GM12878 (cell line): ENCODE measurements around the gene TK1. TPM values are rescaled to one million over a fixed set of nuclear protein-coding genes. Genes with fewer than 3 reads are reported as not detected.
A peak's percentile ranks its signal among the peaks of the same experiment; 100 is the strongest.

Experiments
- KLF5 ChIP-seq: fragments of 450-650 bp; IDR thresholded peaks from 2 replicates; pipeline ENCODE4 v1.6.1; 2014; ENCODE audit warnings: mild to moderate bottlenecking; ENCODE audit not compliant: partially characterized antibody
- NR2F1 ChIP-seq: fragments of 450-650 bp; conservative IDR thresholded peaks from 2 replicates; pipeline ENCODE4 v1.6.1; 2017; ENCODE audit warnings: mild to moderate bottlenecking
- PML ChIP-seq: IDR thresholded peaks from 2 replicates; pipeline ENCODE4 v1.6.1; 2012; ENCODE audit warnings: low read length, inconsistent platforms
- POLR2A ChIP-seq: IDR thresholded peaks from 2 replicates; pipeline ENCODE4 v1.6.1; 2011; ENCODE audit warnings: low read depth, mild to moderate bottlenecking, low read length
- RUNX3 ChIP-seq: IDR thresholded peaks from 2 replicates; pipeline ENCODE4 v1.6.1; 2012; ENCODE audit warnings: low read length, inconsistent platforms
- STAT3 ChIP-seq: IDR thresholded peaks from 2 replicates; pipeline ENCODE4 v1.6.1; 2011; ENCODE audit warnings: low read depth, low read length, improper control_type of control experiment
- YY1 ChIP-seq: IDR thresholded peaks from 2 replicates; pipeline ENCODE4 v1.6.1; 2011; ENCODE audit warnings: low read depth, mild to moderate bottlenecking, low read length
- ZNF217 ChIP-seq: fragments of 450-650 bp; IDR thresholded peaks from 2 replicates; pipeline ENCODE4 v1.6.1; 2017; ENCODE audit warnings: antibody characterized with exemption, mild to moderate bottlenecking
- polyA plus RNA-seq, 11 experiments: library from polyadenylated mRNA; depleted of rRNA in 4 of 11; unstranded in 6 of 11; stranded (reverse) in 5 of 11; fragments of >200 nt; fragmentation: Nextera tagmentation in 4 of 11; fragmentation: Illumina TruSeq in 1 of 11; extraction: Ambion mirVana in 4 of 11; extraction: Trizol in 1 of 11; gene quantifications; 1 replicate in 1 of 11; 2 replicates in 10 of 11; pipeline versions ENCODE4 v1.2.1 to v1.2.3, GENCODE V29; 2011 to 2016; ENCODE audit warnings: inconsistent platforms in 2 of 11, missing spikeins in 2 of 11, low read depth in 1 of 11
- total RNA-seq, 4 experiments: library from RNA; depleted of rRNA in 3 of 4; stranded (reverse); fragments of >200 nt in 3 of 4; fragmentation: Illumina TruSeq in 1 of 4; extraction: Trizol in 1 of 4; gene quantifications; 2 replicates each; pipeline versions ENCODE4 v1.2.1 to v1.2.3, GENCODE V29; 2013 to 2021
- TF ChIP-seq, protein P1 (sequence below): fragments of 450-650 bp; IDR thresholded peaks from 2 replicates; pipeline ENCODE4 v1.6.1; 2017; ENCODE audit warnings: low read depth, mild to moderate bottlenecking, moderate library complexity
- TF ChIP-seq, protein P2 (sequence below): fragments of 450-650 bp; IDR thresholded peaks from 2 replicates; pipeline ENCODE4 v1.6.1; 2017; ENCODE audit warnings: mild to moderate bottlenecking
- TF ChIP-seq, protein P3 (sequence below): fragments of 450-650 bp; IDR thresholded peaks from 2 replicates; pipeline ENCODE4 v1.6.1; 2016; ENCODE audit warnings: mild to moderate bottlenecking
- TF ChIP-seq, protein P4 (sequence below): IDR thresholded peaks from 2 replicates; pipeline ENCODE4 v1.6.1; 2011; ENCODE audit warnings: low read depth, mild to moderate bottlenecking, low read length, moderate library complexity, borderline replicate concordance; ENCODE audit errors: extremely low read depth
- TF ChIP-seq, protein P5 (sequence below): fragments of 450-650 bp; IDR thresholded peaks from 2 replicates; pipeline ENCODE4 v1.6.1; 2016; ENCODE audit warnings: mild to moderate bottlenecking, moderate library complexity, borderline replicate concordance
- TF ChIP-seq, protein P6 (sequence below): fragments of 450-650 bp; IDR thresholded peaks from 2 replicates; pipeline ENCODE4 v1.6.1; 2017; ENCODE audit warnings: mild to moderate bottlenecking, low read depth, inconsistent platforms; ENCODE audit not compliant: poor library complexity, severe bottlenecking

The TK1 gene
- total and polyA plus RNA-seq, 10 of the 15 experiments (the other 5 are each of a cell fraction or from before 2014, with no cell fraction given), result 4.6 to 175 (median 77.9) TPM

DNA sequence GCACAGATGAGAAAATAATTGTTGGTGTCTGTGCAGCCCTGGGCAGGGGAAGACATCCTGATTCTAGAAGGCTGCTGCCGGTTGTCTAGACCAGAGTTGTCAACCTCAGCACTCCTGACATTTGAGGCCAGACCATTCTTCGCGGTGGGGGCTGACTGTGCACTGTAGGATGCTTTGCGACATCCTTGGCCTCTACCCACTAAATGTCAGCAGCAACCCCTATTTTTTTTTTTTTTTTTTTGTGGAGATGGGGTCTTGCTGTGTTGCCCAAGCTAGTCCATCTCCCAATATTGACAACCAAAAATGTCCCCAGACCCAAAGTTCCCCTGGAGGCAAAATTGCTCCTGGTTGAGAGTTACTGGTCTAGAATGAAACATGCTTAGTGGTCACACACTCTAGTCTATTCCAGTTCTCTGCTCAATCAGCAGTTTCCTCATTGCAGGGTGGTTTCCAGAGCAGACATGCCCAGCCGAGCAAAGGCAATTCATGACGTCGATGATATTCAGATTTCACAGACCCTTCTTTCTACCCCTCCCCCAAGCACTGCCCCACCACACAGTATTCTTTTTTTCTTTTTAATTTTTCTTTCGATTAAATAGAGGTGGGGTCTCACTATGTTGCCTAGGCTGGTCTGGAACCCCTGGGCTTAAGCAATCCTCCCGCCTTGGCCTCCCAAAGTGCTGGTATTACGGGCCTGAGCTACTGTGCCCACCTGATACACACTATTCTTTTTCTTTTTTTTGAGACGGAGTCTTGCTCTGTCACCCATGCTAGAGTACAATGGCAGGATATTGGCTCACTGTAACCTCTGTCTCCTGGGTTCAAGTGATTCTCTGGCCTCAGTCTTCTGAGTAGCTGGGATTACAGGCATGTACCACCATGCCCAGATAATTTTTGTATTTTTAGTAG is 31.7 kb downstream of the TK1 start (continued):
- TF ChIP-seq STAT3 (0 out of 2 replicates have a peak, but pooled peaks have one; percentile 37), YY1 (0 out of 2 replicates have a peak, but pooled peaks have one; percentile 2), RUNX3 (peak; percentile 95), PML (peak; percentile 87), ZNF217 (no peak), KLF5 (peak; percentile 99), POLR2A (peak; percentile 76), NR2F1 (no peak; the same call in 1 of the 2 replicates)
- TF ChIP-seq, protein P1, sequence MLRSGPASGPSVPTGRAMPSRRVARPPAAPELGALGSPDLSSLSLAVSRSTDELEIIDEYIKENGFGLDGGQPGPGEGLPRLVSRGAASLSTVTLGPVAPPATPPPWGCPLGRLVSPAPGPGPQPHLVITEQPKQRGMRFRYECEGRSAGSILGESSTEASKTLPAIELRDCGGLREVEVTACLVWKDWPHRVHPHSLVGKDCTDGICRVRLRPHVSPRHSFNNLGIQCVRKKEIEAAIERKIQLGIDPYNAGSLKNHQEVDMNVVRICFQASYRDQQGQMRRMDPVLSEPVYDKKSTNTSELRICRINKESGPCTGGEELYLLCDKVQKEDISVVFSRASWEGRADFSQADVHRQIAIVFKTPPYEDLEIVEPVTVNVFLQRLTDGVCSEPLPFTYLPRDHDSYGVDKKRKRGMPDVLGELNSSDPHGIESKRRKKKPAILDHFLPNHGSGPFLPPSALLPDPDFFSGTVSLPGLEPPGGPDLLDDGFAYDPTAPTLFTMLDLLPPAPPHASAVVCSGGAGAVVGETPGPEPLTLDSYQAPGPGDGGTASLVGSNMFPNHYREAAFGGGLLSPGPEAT, result peak; percentile 99
- TF ChIP-seq, protein P2, sequence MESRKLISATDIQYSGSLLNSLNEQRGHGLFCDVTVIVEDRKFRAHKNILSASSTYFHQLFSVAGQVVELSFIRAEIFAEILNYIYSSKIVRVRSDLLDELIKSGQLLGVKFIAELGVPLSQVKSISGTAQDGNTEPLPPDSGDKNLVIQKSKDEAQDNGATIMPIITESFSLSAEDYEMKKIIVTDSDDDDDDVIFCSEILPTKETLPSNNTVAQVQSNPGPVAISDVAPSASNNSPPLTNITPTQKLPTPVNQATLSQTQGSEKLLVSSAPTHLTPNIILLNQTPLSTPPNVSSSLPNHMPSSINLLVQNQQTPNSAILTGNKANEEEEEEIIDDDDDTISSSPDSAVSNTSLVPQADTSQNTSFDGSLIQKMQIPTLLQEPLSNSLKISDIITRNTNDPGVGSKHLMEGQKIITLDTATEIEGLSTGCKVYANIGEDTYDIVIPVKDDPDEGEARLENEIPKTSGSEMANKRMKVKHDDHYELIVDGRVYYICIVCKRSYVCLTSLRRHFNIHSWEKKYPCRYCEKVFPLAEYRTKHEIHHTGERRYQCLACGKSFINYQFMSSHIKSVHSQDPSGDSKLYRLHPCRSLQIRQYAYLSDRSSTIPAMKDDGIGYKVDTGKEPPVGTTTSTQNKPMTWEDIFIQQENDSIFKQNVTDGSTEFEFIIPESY, result no peak
- TF ChIP-seq, protein P3, sequence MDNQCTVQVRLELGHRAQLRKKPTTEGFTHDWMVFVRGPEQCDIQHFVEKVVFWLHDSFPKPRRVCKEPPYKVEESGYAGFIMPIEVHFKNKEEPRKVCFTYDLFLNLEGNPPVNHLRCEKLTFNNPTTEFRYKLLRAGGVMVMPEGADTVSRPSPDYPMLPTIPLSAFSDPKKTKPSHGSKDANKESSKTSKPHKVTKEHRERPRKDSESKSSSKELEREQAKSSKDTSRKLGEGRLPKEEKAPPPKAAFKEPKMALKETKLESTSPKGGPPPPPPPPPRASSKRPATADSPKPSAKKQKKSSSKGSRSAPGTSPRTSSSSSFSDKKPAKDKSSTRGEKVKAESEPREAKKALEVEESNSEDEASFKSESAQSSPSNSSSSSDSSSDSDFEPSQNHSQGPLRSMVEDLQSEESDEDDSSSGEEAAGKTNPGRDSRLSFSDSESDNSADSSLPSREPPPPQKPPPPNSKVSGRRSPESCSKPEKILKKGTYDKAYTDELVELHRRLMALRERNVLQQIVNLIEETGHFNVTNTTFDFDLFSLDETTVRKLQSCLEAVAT, result peak; percentile 100
- TF ChIP-seq, protein P4, sequence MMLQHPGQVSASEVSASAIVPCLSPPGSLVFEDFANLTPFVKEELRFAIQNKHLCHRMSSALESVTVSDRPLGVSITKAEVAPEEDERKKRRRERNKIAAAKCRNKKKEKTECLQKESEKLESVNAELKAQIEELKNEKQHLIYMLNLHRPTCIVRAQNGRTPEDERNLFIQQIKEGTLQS, result no peak
- TF ChIP-seq, protein P5, sequence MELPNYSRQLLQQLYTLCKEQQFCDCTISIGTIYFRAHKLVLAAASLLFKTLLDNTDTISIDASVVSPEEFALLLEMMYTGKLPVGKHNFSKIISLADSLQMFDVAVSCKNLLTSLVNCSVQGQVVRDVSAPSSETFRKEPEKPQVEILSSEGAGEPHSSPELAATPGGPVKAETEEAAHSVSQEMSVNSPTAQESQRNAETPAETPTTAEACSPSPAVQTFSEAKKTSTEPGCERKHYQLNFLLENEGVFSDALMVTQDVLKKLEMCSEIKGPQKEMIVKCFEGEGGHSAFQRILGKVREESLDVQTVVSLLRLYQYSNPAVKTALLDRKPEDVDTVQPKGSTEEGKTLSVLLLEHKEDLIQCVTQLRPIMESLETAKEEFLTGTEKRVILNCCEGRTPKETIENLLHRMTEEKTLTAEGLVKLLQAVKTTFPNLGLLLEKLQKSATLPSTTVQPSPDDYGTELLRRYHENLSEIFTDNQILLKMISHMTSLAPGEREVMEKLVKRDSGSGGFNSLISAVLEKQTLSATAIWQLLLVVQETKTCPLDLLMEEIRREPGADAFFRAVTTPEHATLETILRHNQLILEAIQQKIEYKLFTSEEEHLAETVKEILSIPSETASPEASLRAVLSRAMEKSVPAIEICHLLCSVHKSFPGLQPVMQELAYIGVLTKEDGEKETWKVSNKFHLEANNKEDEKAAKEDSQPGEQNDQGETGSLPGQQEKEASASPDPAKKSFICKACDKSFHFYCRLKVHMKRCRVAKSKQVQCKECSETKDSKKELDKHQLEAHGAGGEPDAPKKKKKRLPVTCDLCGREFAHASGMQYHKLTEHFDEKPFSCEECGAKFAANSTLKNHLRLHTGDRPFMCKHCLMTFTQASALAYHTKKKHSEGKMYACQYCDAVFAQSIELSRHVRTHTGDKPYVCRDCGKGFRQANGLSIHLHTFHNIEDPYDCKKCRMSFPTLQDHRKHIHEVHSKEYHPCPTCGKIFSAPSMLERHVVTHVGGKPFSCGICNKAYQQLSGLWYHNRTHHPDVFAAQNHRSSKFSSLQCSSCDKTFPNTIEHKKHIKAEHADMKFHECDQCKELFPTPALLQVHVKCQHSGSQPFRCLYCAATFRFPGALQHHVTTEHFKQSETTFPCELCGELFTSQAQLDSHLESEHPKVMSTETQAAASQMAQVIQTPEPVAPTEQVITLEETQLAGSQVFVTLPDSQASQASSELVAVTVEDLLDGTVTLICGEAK, result no peak; the same call in 1 of the 2 replicates
- TF ChIP-seq, protein P6, sequence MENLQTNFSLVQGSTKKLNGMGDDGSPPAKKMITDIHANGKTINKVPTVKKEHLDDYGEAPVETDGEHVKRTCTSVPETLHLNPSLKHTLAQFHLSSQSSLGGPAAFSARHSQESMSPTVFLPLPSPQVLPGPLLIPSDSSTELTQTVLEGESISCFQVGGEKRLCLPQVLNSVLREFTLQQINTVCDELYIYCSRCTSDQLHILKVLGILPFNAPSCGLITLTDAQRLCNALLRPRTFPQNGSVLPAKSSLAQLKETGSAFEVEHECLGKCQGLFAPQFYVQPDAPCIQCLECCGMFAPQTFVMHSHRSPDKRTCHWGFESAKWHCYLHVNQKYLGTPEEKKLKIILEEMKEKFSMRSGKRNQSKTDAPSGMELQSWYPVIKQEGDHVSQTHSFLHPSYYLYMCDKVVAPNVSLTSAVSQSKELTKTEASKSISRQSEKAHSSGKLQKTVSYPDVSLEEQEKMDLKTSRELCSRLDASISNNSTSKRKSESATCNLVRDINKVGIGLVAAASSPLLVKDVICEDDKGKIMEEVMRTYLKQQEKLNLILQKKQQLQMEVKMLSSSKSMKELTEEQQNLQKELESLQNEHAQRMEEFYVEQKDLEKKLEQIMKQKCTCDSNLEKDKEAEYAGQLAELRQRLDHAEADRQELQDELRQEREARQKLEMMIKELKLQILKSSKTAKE, result peak; percentile 99
